Esophagus squamous epithelium (tissue), 4 donors: ENCODE data around the gene TXNDC2.
"Not testable (repeated sequence)": the region's sequence is repeated elsewhere in the genome, so short reads cannot be mapped to it uniquely, and the experiment has no call there.

Experiments used
- POLR2A ChIP-seq, 4 donors: fragments of 450-650 bp; IDR thresholded peaks; one replicate each; pipeline ENCODE4 v1.6.1; 2017; ENCODE audit warnings: antibody characterized with exemption in 4 of 4, mild to moderate bottlenecking in 4 of 4, moderate library complexity in 3 of 4
- TF ChIP-seq, protein P1 (sequence below), 6 experiments: fragments of 450-650 bp in 4 of 6; fragments of 200-600 bp in 2 of 6; sonication (generic) in 2 of 6; IDR thresholded peaks; one replicate each; pipeline ENCODE4 v1.5.1; 2016 to 2019; ENCODE audit warnings: antibody characterized with exemption in 6 of 6, mild to moderate bottlenecking in 4 of 6, moderate library complexity in 4 of 6

DNA sequence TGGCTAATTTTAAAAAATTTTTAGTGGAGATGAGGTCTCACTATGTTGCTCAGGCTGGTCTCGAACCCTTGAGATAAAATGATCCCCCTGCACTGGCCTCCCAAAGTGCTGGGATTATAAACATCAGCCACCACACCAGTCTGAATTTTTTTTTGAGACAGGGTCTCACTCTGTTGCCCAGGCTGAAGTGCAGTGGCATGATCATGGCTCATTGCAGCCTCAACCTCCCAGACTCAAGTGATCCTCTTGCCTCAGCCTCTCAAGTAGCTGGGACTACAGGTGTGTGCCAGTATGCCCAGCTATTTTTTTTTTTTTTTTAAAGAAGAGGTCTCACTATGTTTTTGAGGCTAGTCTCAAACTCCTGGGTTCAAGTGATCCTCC lies 13.8 kb downstream of the TXNDC2 start:
- not testable (repeated sequence) for TF ChIP-seq POLR2A (IDR thresholded peaks at IDR 0.05)
- TF ChIP-seq, protein P1, sequence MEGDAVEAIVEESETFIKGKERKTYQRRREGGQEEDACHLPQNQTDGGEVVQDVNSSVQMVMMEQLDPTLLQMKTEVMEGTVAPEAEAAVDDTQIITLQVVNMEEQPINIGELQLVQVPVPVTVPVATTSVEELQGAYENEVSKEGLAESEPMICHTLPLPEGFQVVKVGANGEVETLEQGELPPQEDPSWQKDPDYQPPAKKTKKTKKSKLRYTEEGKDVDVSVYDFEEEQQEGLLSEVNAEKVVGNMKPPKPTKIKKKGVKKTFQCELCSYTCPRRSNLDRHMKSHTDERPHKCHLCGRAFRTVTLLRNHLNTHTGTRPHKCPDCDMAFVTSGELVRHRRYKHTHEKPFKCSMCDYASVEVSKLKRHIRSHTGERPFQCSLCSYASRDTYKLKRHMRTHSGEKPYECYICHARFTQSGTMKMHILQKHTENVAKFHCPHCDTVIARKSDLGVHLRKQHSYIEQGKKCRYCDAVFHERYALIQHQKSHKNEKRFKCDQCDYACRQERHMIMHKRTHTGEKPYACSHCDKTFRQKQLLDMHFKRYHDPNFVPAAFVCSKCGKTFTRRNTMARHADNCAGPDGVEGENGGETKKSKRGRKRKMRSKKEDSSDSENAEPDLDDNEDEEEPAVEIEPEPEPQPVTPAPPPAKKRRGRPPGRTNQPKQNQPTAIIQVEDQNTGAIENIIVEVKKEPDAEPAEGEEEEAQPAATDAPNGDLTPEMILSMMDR (IDR thresholded peaks at IDR 0.05), result not testable (repeated sequence)
